AG04450 (cell line): Measurements from ENCODE around the gene RFX4. TPM values are rescaled to one million over a fixed set of nuclear protein-coding genes. Genes with fewer than 3 reads are reported as not detected.

Experiments used
- CTCF ChIA-PET: fragments of 300-600, 350-600 bp; formaldehyde crosslinking; extraction: SDS; loops from one replicate; lab custom pipeline; 2022; ENCODE audit warnings: antibody characterized with exemption, inconsistent platforms; lab: Charles Lee
- POLR2A ChIA-PET: fragments of 350-600 bp; formaldehyde crosslinking; extraction: SDS; loops from one replicate; lab custom pipeline; 2021; ENCODE audit warnings: antibody characterized with exemption, inconsistent platforms; lab: Yijun Ruan, JAX
- DNase-seq: peaks from one replicate; pipeline ENCODE4 v3.0.0-alpha.2; 2011; ENCODE audit warnings: low read depth, low spot score
- H3K27ac ChIP-seq: one replicate; pipeline ENCODE4 v1.5.1; 2012; ENCODE audit warnings: low read depth, low read length, control low read depth
- H3K27me3 ChIP-seq: one replicate; pipeline ENCODE4 v1.6.0; 2012; ENCODE audit warnings: low read length; ENCODE audit not compliant: control insufficient read depth, insufficient read depth
- H3K4me3 ChIP-seq: 2 replicates; pipeline ENCODE4 v1.5.1; 2011; ENCODE audit warnings: mild to moderate bottlenecking, low read depth, low read length, control low read depth
- H3K9me3 ChIP-seq: 2 replicates; pipeline ENCODE4 v1.5.1; 2012; ENCODE audit warnings: low read length; ENCODE audit not compliant: control insufficient read depth, insufficient read depth
- polyA plus RNA-seq: library from polyadenylated mRNA; depleted of rRNA; stranded (reverse); fragments of >200 nt; gene quantifications from 2 replicates; pipeline ENCODE4 v1.2.3, GENCODE V29; 2011
- TF ChIP-seq, protein P1 (sequence below): IDR thresholded peaks from 2 replicates; pipeline ENCODE4 v1.5.1; 2011; ENCODE audit warnings: low read depth, low read length, control low read depth, inconsistent platforms

Gene RFX4
- polyA plus RNA-seq, 1 experiment: not detected

- POLR2A ChIA-PET: no interaction called here
- CTCF ChIA-PET: no interaction called here
- no peak overlapping the region for H3K27ac ChIP-seq
- no peaks in the 10 kb centered on the region for H3K9me3 ChIP-seq
- H3K27me3 ChIP-seq: no peaks in the 10 kb centered on the region
- no peak overlapping the region for H3K4me3 ChIP-seq
- TF ChIP-seq, protein P1, sequence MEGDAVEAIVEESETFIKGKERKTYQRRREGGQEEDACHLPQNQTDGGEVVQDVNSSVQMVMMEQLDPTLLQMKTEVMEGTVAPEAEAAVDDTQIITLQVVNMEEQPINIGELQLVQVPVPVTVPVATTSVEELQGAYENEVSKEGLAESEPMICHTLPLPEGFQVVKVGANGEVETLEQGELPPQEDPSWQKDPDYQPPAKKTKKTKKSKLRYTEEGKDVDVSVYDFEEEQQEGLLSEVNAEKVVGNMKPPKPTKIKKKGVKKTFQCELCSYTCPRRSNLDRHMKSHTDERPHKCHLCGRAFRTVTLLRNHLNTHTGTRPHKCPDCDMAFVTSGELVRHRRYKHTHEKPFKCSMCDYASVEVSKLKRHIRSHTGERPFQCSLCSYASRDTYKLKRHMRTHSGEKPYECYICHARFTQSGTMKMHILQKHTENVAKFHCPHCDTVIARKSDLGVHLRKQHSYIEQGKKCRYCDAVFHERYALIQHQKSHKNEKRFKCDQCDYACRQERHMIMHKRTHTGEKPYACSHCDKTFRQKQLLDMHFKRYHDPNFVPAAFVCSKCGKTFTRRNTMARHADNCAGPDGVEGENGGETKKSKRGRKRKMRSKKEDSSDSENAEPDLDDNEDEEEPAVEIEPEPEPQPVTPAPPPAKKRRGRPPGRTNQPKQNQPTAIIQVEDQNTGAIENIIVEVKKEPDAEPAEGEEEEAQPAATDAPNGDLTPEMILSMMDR: no peak
- DNase-seq: no peak
Observed at GRCh38 chr12:106566771-106567170, 16.0 kb upstream of the RFX4 start.

- Histone ChIP-seq H3K9me3 (no peaks in the 10 kb centered on the region), H3K27me3 (peaks cover 13% of the 10 kb centered on the region), H3K4me3 (no peak overlapping the region), H3K27ac (no peak overlapping the region)
- ChIA-PET POLR2A (no interaction called here), CTCF (no interaction called here)
- DNase-seq: no peak
- TF ChIP-seq, protein P1: no peak
Observed at GRCh38 chr12:106573239-106573638, 9.6 kb upstream of the RFX4 start.

GRCh38 chr12:106576848-106577247, 6.0 kb upstream of the RFX4 start:
- TF ChIP-seq, protein P1: no peak
- peaks cover 38% of the 10 kb centered on the region for H3K27me3 ChIP-seq
- H3K27ac ChIP-seq: no peak overlapping the region
- CTCF ChIA-PET: no interaction called here
- peaks cover 7% of the 10 kb centered on the region; the same call in 1 of the 2 replicates for H3K9me3 ChIP-seq
- DNase-seq: no peak
- POLR2A ChIA-PET: no interaction called here
- no peak overlapping the region for H3K4me3 ChIP-seq

GRCh38 chr12:106580671-106581508, 1.9 kb upstream of the RFX4 start:
- peaks cover 78% of the 10 kb centered on the region for H3K27me3 ChIP-seq
- CTCF ChIA-PET: interaction anchor here (0.7 kb wide), 1 partner anchor 30 kb away, joined by 7 read pairs; no protein-coding TSS in a partner anchor
- TF ChIP-seq, protein P1: no peak
- H3K27ac ChIP-seq: no peak overlapping the region
- no peak overlapping the region for H3K4me3 ChIP-seq
- H3K9me3 ChIP-seq: peaks cover 7% of the 10 kb centered on the region; the same call in 1 of the 2 replicates
- POLR2A ChIA-PET: no interaction called here
- no peak for DNase-seq

DNA sequence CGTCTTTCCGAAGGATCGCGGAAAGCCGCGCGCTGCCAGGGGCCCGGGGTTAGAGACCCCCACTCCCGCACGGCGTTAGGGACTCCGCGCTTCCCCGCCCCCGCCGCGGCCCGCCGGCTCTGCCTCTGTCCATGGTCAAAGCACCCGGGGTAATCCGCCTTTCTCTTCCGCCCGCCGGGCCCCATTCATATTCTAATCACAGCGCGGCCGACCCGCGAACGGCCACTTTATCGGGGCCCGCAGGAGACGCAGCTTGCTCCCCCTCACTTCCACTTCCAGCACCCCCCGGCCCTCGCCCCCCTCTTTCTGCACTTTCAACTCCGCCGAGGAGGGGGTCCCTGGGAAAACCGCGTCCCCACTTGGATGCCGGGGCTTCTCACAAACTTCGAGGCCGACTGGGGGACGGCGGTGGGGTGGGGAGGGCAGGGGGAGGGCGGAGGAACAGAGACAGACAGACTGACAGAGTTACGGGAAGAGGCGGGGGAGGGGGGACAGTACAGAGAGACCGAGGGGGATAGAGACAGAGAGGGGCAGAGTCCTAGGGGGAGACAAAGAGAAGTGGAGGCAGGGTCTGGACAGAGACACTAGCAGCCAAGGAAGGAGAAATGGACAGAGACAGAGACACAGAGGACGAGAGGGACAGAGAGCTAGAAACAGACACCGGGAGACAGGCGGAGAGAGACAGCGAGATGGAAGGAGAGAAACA, 1.1 kb upstream of the RFX4 start:
- DNase-seq: no peak
- peaks cover 7% of the 10 kb centered on the region; the same call in 1 of the 2 replicates for H3K9me3 ChIP-seq
- CTCF ChIA-PET: no interaction called here
- TF ChIP-seq, protein P1: no peak
- POLR2A ChIA-PET: no interaction called here
- H3K4me3 ChIP-seq: no peak overlapping the region
- H3K27ac ChIP-seq: no peak overlapping the region
- peaks cover 76% of the 10 kb centered on the region for H3K27me3 ChIP-seq
